H1 (cell line): ENCODE data around the gene BBS12. TPM values are rescaled to one million over a fixed set of nuclear protein-coding genes. Genes with fewer than 3 reads are reported as not detected.

Experiments used
- CTCF ChIA-PET: fragments of 300-600 bp; sonication (Branson Sonifier 250); formaldehyde crosslinking; loops from one replicate; lab custom pipeline; 2021; ENCODE audit not compliant: partially characterized antibody; lab: Charles Lee
- POLR2A ChIA-PET: fragments of 300-600 bp; sonication (Branson Sonifier 250); formaldehyde crosslinking; loops from one replicate; lab custom pipeline; 2021; ENCODE audit warnings: inconsistent platforms; ENCODE audit not compliant: partially characterized antibody; lab: Charles Lee
- DNase-seq, 2 experiments: peaks; one replicate each; pipeline versions ENCODE4 v3.0.0 to v3.0.0-alpha.2; 2010 to 2022; ENCODE audit warnings: low spot score in 2 of 2, low read depth in 1 of 2, mixed read lengths in 1 of 2
- FAIRE-seq: peaks from 2 replicates; lab custom pipeline; 2011; peaks lifted over from hg19 to GRCh38; lab: Jason Lieb, UNC
- H2AFZ ChIP-seq: 2 replicates; pipeline ENCODE4 v1.8.1; 2012; ENCODE audit warnings: low read length, inconsistent platforms
- H2AK5ac ChIP-seq: 2 replicates; pipeline ENCODE4 v1.6.1; 2013; ENCODE audit warnings: low read depth, low read length
- H2BK120ac ChIP-seq: replicated peaks from 2 replicates; pipeline ENCODE3; 2013; ENCODE audit warnings: low read depth, low read length, inconsistent platforms
- H2BK12ac ChIP-seq: 2 replicates; pipeline ENCODE4 v1.6.1; 2013; ENCODE audit warnings: low read depth, low read length
- H2BK15ac ChIP-seq: 2 replicates; pipeline ENCODE4 v1.6.1; 2013; ENCODE audit warnings: low read length
- H2BK20ac ChIP-seq: 2 replicates; pipeline ENCODE4 v1.6.1; 2013; ENCODE audit warnings: low read length
- H2BK5ac ChIP-seq: 2 replicates; pipeline ENCODE4 v1.6.1; 2013; ENCODE audit warnings: low read depth, low read length
- H3K14ac ChIP-seq: 2 replicates; pipeline ENCODE4 v1.6.1; 2013; ENCODE audit warnings: inconsistent platforms; ENCODE audit not compliant: insufficient read length
- H3K18ac ChIP-seq: 2 replicates; pipeline ENCODE4 v1.6.1; 2013; ENCODE audit warnings: low read length; ENCODE audit errors: extremely low read depth
- H3K23ac ChIP-seq: 2 replicates; pipeline ENCODE4 v1.6.1; 2013; ENCODE audit warnings: inconsistent platforms; ENCODE audit not compliant: insufficient read length
- H3K23me2 ChIP-seq: 2 replicates; pipeline ENCODE4 v1.6.1; 2013; ENCODE audit warnings: low read depth, low read length
- H3K27ac ChIP-seq: 2 replicates; pipeline ENCODE4 v1.6.1; 2011; ENCODE audit warnings: low read depth, low read length, inconsistent platforms
- H3K27me3 ChIP-seq, 4 experiments: replicated peaks in 1 of 4; 1 replicate in 1 of 4; 2 replicates in 3 of 4; pipeline versions ENCODE4 v1.6.1 to v1.8.1; 2011 to 2013; ENCODE audit warnings: low read length in 3 of 4, mild to moderate bottlenecking in 3 of 4, inconsistent platforms in 2 of 4, mixed read lengths in 2 of 4, moderate library complexity in 1 of 4; ENCODE audit not compliant: control insufficient read depth in 3 of 4, insufficient read depth in 3 of 4; ENCODE audit errors: extremely low read depth in 1 of 4
- H3K36me3 ChIP-seq, 4 experiments: 2 replicates each; pipeline versions ENCODE4 v1.6.1 to v1.8.1; 2011 to 2013; ENCODE audit warnings: mild to moderate bottlenecking in 4 of 4, low read length in 3 of 4, moderate library complexity in 2 of 4, control low read depth in 1 of 4, inconsistent platforms in 1 of 4; ENCODE audit not compliant: insufficient read depth in 4 of 4, control insufficient read depth in 2 of 4
- H3K4ac ChIP-seq: replicated peaks from 2 replicates; pipeline ENCODE3; 2013; ENCODE audit warnings: low read length, low read depth, mixed read lengths, inconsistent platforms; ENCODE audit not compliant: insufficient read length
- H3K4me1 ChIP-seq, 4 experiments: replicated peaks in 1 of 4; 1 replicate in 1 of 4; 2 replicates in 3 of 4; pipeline versions ENCODE4 v1.6.1 to v1.8.1; 2011 to 2013; ENCODE audit warnings: low read length in 3 of 4, inconsistent platforms in 2 of 4, mixed read lengths in 1 of 4; ENCODE audit not compliant: insufficient read depth in 4 of 4, control insufficient read depth in 3 of 4
- H3K4me2 ChIP-seq, 2 experiments: 2 replicates each; pipeline versions ENCODE4 v1.6.1 to v1.8.1; 2011 to 2013; ENCODE audit warnings: low read depth in 2 of 2, low read length in 2 of 2, control low read depth in 1 of 2, inconsistent platforms in 1 of 2, mild to moderate bottlenecking in 1 of 2; ENCODE audit not compliant: insufficient read depth in 1 of 2
- H3K4me3 ChIP-seq, 4 experiments: fragments of 200-600, 300-600 bp in 1 of 4; sonication (generic), shearing (Covaris generic), sonication (Bioruptor Twin) in 1 of 4; 2 replicates each; pipeline versions ENCODE4 v1.5.1 to v1.8.1; 2011 to 2016; ENCODE audit warnings: low read length in 4 of 4, low read depth in 3 of 4, control low read depth in 2 of 4, inconsistent platforms in 2 of 4, mild to moderate bottlenecking in 2 of 4, mixed read lengths in 1 of 4, moderate library complexity in 1 of 4; ENCODE audit not compliant: insufficient read depth in 2 of 4; ENCODE audit errors: extremely low read depth in 1 of 4
- H3K56ac ChIP-seq: replicated peaks from 2 replicates; pipeline ENCODE3; 2013; ENCODE audit warnings: low read depth, mild to moderate bottlenecking, mixed read lengths, low read length, inconsistent platforms; ENCODE audit not compliant: insufficient read length
- H3K79me1 ChIP-seq: 2 replicates; pipeline ENCODE4 v1.6.1; 2013; ENCODE audit warnings: low read depth, low read length, control low read depth
- H3K79me2 ChIP-seq, 2 experiments: 2 replicates each; pipeline versions ENCODE4 v1.6.1 to v1.8.1; 2012 to 2013; ENCODE audit warnings: low read length in 2 of 2, mild to moderate bottlenecking in 2 of 2, inconsistent platforms in 1 of 2; ENCODE audit not compliant: insufficient read depth in 2 of 2, control insufficient read depth in 1 of 2
- H3K9ac ChIP-seq, 4 experiments: replicated peaks in 1 of 4; 1 replicate in 1 of 4; 2 replicates in 3 of 4; pipeline versions ENCODE4 v1.6.1 to v1.8.1; 2011 to 2013; ENCODE audit warnings: low read depth in 3 of 4, low read length in 3 of 4, control low read depth in 2 of 4, mild to moderate bottlenecking in 2 of 4, moderate library complexity in 2 of 4, inconsistent platforms in 1 of 4; ENCODE audit errors: extremely low read depth in 1 of 4
- H3K9me3 ChIP-seq, 2 experiments: 2 replicates each; pipeline versions ENCODE4 v1.6.1 to v1.8.1; 2012 to 2013; ENCODE audit warnings: mild to moderate bottlenecking in 2 of 2, moderate library complexity in 2 of 2, control low read depth in 1 of 2, inconsistent platforms in 1 of 2, low read depth in 1 of 2, low read length in 1 of 2, mixed read lengths in 1 of 2; ENCODE audit not compliant: insufficient read depth in 2 of 2
- H4K20me1 ChIP-seq, 2 experiments: replicated peaks in 1 of 2; 2 replicates each; pipeline versions ENCODE3 to v1.8.1; 2011 to 2013; ENCODE audit warnings: inconsistent platforms in 2 of 2, low read length in 2 of 2, mild to moderate bottlenecking in 1 of 2; ENCODE audit not compliant: insufficient read depth in 2 of 2, control insufficient read depth in 1 of 2
- H4K5ac ChIP-seq: 2 replicates; pipeline ENCODE4 v1.6.1; 2013; ENCODE audit warnings: low read length, low read depth, mixed read lengths, inconsistent platforms; ENCODE audit not compliant: insufficient read length
- H4K8ac ChIP-seq: 2 replicates; pipeline ENCODE4 v1.8.0; 2013; ENCODE audit warnings: mild to moderate bottlenecking, moderate library complexity, low read length, inconsistent platforms; ENCODE audit not compliant: insufficient read depth; ENCODE audit errors: extremely low read depth
- H4K91ac ChIP-seq: replicated peaks from 2 replicates; pipeline ENCODE3; 2013; ENCODE audit warnings: low read length, mixed read lengths, inconsistent platforms; ENCODE audit not compliant: insufficient read length
- ATF3 ChIP-seq: IDR thresholded peaks from 2 replicates; pipeline ENCODE4 v1.6.1; 2011; ENCODE audit warnings: low read depth, mild to moderate bottlenecking, low read length; ENCODE audit not compliant: insufficient read depth
- CEBPB ChIP-seq: IDR thresholded peaks from 2 replicates; pipeline ENCODE4 v1.6.1; 2012; ENCODE audit warnings: low read depth, low read length
- CTBP2 ChIP-seq: IDR thresholded peaks from 2 replicates; pipeline ENCODE4 v1.7.0; 2011; ENCODE audit warnings: borderline replicate concordance, mild to moderate bottlenecking, moderate library complexity, mixed read lengths, low read length; ENCODE audit not compliant: insufficient read depth, insufficient read length
- EGR1 ChIP-seq: IDR thresholded peaks from 2 replicates; pipeline ENCODE4 v1.6.1; 2011; ENCODE audit warnings: low read depth, low read length, borderline replicate concordance
- MAFK ChIP-seq: IDR thresholded peaks from 2 replicates; pipeline ENCODE4 v1.6.1; 2012; ENCODE audit warnings: low read depth, mild to moderate bottlenecking, improper control_type of control experiment, low read length
- RFX5 ChIP-seq: IDR thresholded peaks from 2 replicates; pipeline ENCODE4 v1.6.1; 2011; ENCODE audit warnings: low read depth, low read length, improper control_type of control experiment, borderline replicate concordance
- RXRA ChIP-seq: IDR thresholded peaks from 2 replicates; pipeline ENCODE4 v1.6.1; 2011; ENCODE audit warnings: low read depth, mild to moderate bottlenecking, low read length, moderate library complexity; ENCODE audit not compliant: insufficient read depth
- SAP30 ChIP-seq: fragments of 300-600 bp; sonication (generic); IDR thresholded peaks from 2 replicates; pipeline ENCODE4 v1.7.1; 2012; ENCODE audit warnings: low read length, moderate library complexity, mild to moderate bottlenecking, inconsistent platforms; ENCODE audit not compliant: insufficient read depth, insufficient replicate concordance
- SP1 ChIP-seq: IDR thresholded peaks from 2 replicates; pipeline ENCODE4 v1.6.1; 2011; ENCODE audit warnings: low read depth, low read length
- TAF7 ChIP-seq: optimal IDR thresholded peaks from 2 replicates; pipeline ENCODE3; 2011; ENCODE audit warnings: low read depth, mild to moderate bottlenecking, inconsistent platforms, low read length, moderate library complexity, borderline replicate concordance
- TCF12 ChIP-seq: IDR thresholded peaks from 2 replicates; pipeline ENCODE4 v1.6.1; 2011; ENCODE audit warnings: low read depth, mild to moderate bottlenecking, low read length
- TEAD4 ChIP-seq: IDR thresholded peaks from 2 replicates; pipeline ENCODE4 v1.6.1; 2012; ENCODE audit warnings: low read depth, low read length, inconsistent platforms, mixed read lengths
- whole genome bisulfite sequencing, 2 experiments: shearing (Covaris generic) in 1 of 2; methylation state at CpG; one replicate each; pipeline versions ENCODE4 v1.1.6 to v1.1.7; 2013 to 2015; ENCODE audit warnings: low lambda C conversion rate in 2 of 2, mixed read lengths in 2 of 2, inconsistent platforms in 1 of 2, low coverage in 1 of 2, missing lambda C conversion rate in 1 of 2; ENCODE audit not compliant: insufficient replicate concordance in 2 of 2, insufficient coverage in 1 of 2, insufficient read length in 1 of 2; ENCODE audit errors: extremely low coverage in 1 of 2, missing lambda C conversion rate in 1 of 2; 5-methylcytosine and 5-hydroxymethylcytosine counted together
- polyA plus RNA-seq, 7 experiments: library from polyadenylated mRNA; depleted of rRNA in 3 of 7; stranded (reverse) in 5 of 7; unstranded in 2 of 7; fragments of >200 nt in 5 of 7; fragments of 200-250 nt in 2 of 7; gene quantifications; 1 replicate in 5 of 7; 2 replicates in 1 of 7; 4 replicates in 1 of 7; pipeline versions ENCODE4 v1.2.1 to v1.2.3, GENCODE V29; 2011 to 2013; ENCODE audit warnings: missing spikeins in 2 of 7, mixed read lengths in 2 of 7
- total RNA-seq: library from RNA; stranded (reverse); fragmentation: NEBNext Ultra II Directional; extraction: Animal tissue kit (Norgen Biotek cat#: 25700); gene quantifications from 2 replicates; pipeline ENCODE4 v1.2.1, GENCODE V29; 2021

The BBS12 gene
- total and polyA plus RNA-seq, 2 of the 8 experiments (the other 6 are each of a cell fraction or from before 2014, with no cell fraction given): 0.88 to 2.6 TPM

DNA sequence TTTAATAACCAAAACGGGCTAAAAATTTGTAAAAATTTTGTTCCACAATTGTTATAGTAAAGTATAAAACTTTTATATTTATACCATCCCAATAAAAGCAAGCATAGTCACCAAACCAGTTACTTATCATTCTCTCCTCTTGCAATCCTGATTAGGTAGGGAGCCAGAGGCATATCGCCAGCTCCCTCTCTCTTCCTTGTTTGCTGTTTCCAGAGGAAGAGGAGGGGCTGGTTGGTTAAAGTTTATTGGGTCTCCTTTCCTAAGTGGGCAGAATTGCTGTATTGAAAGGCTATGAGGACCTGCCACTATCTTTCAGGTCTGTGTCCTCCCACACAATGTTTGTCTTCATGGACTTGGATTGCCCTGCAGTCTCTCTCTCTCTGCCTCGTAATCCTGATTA is 29.6 kb upstream of the BBS12 start:
- Histone ChIP-seq H4K91ac (no peak overlapping the region), H3K23me2 (no peaks in the 10 kb centered on the region), H3K79me1 (no peaks in the 10 kb centered on the region), H4K20me1 (no peaks in the 10 kb centered on the region), H3K4me1 (no peaks in the 10 kb centered on the region), H3K4me3 (no peak overlapping the region), H3K27ac (no peak overlapping the region), H3K18ac (no peak overlapping the region), H2BK120ac (no peak overlapping the region), H2BK15ac (no peak overlapping the region), H3K4me2 (no peak overlapping the region), H2AFZ (no peak overlapping the region), H3K4ac (no peak overlapping the region), H4K5ac (no peak overlapping the region), H3K9ac (no peak overlapping the region), H2BK12ac (no peak overlapping the region), H3K14ac (no peak overlapping the region), H2AK5ac (no peak overlapping the region), H3K36me3 (no peaks in the 10 kb centered on the region), H4K8ac (no peak overlapping the region), H3K56ac (no peak overlapping the region), H3K79me2 (no peaks in the 10 kb centered on the region), H3K9me3 (no peaks in the 10 kb centered on the region), H3K23ac (no peak overlapping the region), H3K27me3 (no peaks in the 10 kb centered on the region; a peak in 1 of 7 replicates), H2BK5ac (no peak overlapping the region), H2BK20ac (no peak overlapping the region)
- ChIA-PET POLR2A (interaction anchor here (1.5 kb wide), 1 partner anchor 41 kb away, joined by 3 read pairs; no protein-coding TSS in a partner anchor), CTCF (interaction anchor here (2.1 to 2.8 kb wide), 2 partner anchors 15 to 101 kb away, joined by 7 to 15 read pairs; no protein-coding TSS in a partner anchor)
- WGBS, 2 experiments: 91% methylated on average over 3 of the region's 3 CpGs; no CpG with 5 or more reads in 1 of the 2 experiments
- FAIRE-seq: no peak
- DNase-seq: no peak
- TF ChIP-seq CTBP2: no peak
- TF ChIP-seq TAF7: no peak
- no peak for TF ChIP-seq ATF3
- no peak for TF ChIP-seq RFX5
- TF ChIP-seq RXRA: no peak
- no peak for TF ChIP-seq MAFK
- no peak for TF ChIP-seq CEBPB
- TF ChIP-seq SAP30: no peak
- no peak for TF ChIP-seq TEAD4
- TF ChIP-seq EGR1: no peak
- no peak for TF ChIP-seq TCF12
- no peak for TF ChIP-seq SP1
